Measurements from ENCODE around the gene UBE2I.

DNA sequence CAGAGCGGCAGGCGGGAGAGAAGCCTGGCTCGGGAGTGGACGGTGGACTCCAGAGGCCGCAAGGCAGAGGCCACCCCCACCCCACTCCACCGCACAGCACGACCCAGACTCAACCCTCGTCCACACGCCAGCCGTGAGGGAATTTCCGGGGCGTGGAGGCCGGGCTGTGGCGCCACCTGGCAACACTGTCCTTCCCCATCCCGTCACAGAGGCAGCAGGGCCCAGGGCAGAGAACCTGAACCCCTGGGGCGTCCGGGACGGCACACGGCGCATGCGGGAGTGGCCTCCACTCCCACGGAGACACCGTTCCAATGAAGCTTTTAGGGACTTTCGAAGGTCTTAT lies 65.8 kb downstream of the UBE2I start:
- no peak for TF ChIP-seq CBX8 (IDR thresholded peaks at IDR 0.05)
- TF ChIP-seq, protein P1, sequence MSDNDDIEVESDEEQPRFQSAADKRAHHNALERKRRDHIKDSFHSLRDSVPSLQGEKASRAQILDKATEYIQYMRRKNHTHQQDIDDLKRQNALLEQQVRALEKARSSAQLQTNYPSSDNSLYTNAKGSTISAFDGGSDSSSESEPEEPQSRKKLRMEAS (IDR thresholded peaks at IDR 0.05): no peak
- TF ChIP-seq POLR2A (IDR thresholded peaks at IDR 0.05; ENCODE audit: low read length): no peak
